K562 (cell line): ENCODE measurements around the gene SLC34A1. TPM values are rescaled to one million over a fixed set of nuclear protein-coding genes. Genes with fewer than 3 reads are reported as not detected.

ENCODE experiments used
- CCNT2 ChIP-seq: IDR thresholded peaks from 2 replicates; pipeline ENCODE4 v1.6.1; 2011; ENCODE audit warnings: borderline replicate concordance, low read depth, mild to moderate bottlenecking, moderate library complexity, mixed read lengths, low read length; ENCODE audit not compliant: insufficient read length; ENCODE audit errors: extremely low read depth
- EHMT2 ChIP-seq: fragments of 450-650 bp; IDR thresholded peaks from 2 replicates; pipeline ENCODE4 v1.6.1; 2018; ENCODE audit warnings: antibody characterized with exemption
- GTF3C2 ChIP-seq: IDR thresholded peaks from 3 replicates; pipeline ENCODE4 v1.6.1; 2011; ENCODE audit warnings: borderline replicate concordance, mild to moderate bottlenecking, moderate library complexity; ENCODE audit not compliant: insufficient read length; ENCODE audit errors: extremely low read depth
- NR2C1 ChIP-seq, 2 experiments: fragments of 450-650 bp; IDR thresholded peaks; 2 replicates each; pipeline ENCODE4 v1.6.1; 2017; ENCODE audit warnings: mild to moderate bottlenecking in 2 of 2, antibody characterized with exemption in 1 of 2, inconsistent platforms in 1 of 2, missing compliant biosample characterization in 1 of 2, missing genetic modification characterization in 1 of 2
- SMARCB1 ChIP-seq: IDR thresholded peaks from 2 replicates; pipeline ENCODE4 v1.6.1; 2011; ENCODE audit warnings: improper control_type of control experiment, low read depth; ENCODE audit not compliant: insufficient read length
- TOE1 ChIP-seq, 2 experiments: fragments of 450-650 bp in 1 of 2; sonication (generic) in 1 of 2; formaldehyde crosslinking in 1 of 2; IDR thresholded peaks; 2 replicates each; pipeline versions ENCODE4 v1.7.1 to v1.8.0; 2016 to 2022; ENCODE audit warnings: borderline replicate concordance in 2 of 2, mild to moderate bottlenecking in 2 of 2, antibody characterized with exemption in 1 of 2, inconsistent platforms in 1 of 2, low read depth in 1 of 2, missing genetic modification reagents in 1 of 2, moderate library complexity in 1 of 2
- ZC3H4 ChIP-seq: sonication (generic); formaldehyde crosslinking; IDR thresholded peaks from 2 replicates; pipeline ENCODE4 v1.9.0; 2021; ENCODE audit warnings: missing genetic modification reagents, borderline replicate concordance
- polyA plus RNA-seq, 8 experiments: library from polyadenylated mRNA; depleted of rRNA in 4 of 8; stranded (reverse) in 5 of 8; unstranded in 3 of 8; fragments of >200 nt; fragmentation: Nextera tagmentation in 2 of 8; fragmentation: Illumina TruSeq in 1 of 8; extraction: Ambion mirVana in 2 of 8; extraction: Trizol in 1 of 8; gene quantifications; 2 replicates each; pipeline versions ENCODE4 v1.2.1 to v1.2.3, GENCODE V29; 2011 to 2014; ENCODE audit warnings: inconsistent platforms in 1 of 8, missing spikeins in 1 of 8
- total RNA-seq, 7 experiments: library from RNA; depleted of rRNA in 6 of 7; stranded (reverse); fragments of >200 nt in 6 of 7; fragmentation: Illumina TruSeq in 2 of 7; extraction: Trizol in 2 of 7; gene quantifications; 2 replicates each; pipeline versions ENCODE4 v1.2.1 to v1.2.3, GENCODE V29; 2011 to 2021; ENCODE audit warnings: low replicate concordance in 1 of 7
- TF ChIP-seq, protein P1 (sequence below): fragments of 450-650 bp; IDR thresholded peaks from 2 replicates; pipeline ENCODE4 v1.7.1; 2018; ENCODE audit warnings: mild to moderate bottlenecking, low read depth; ENCODE audit not compliant: partially characterized antibody
- TF ChIP-seq, protein P2 (sequence below): fragments of 250-450 bp; sonication (Bioruptor Pico); IDR thresholded peaks from 2 replicates; pipeline ENCODE4 v1.5.0; 2021; ENCODE audit warnings: mild to moderate bottlenecking, borderline replicate concordance

Gene SLC34A1
- total and polyA plus RNA-seq, 9 of the 15 experiments (the other 6 are each of a cell fraction or from before 2014, with no cell fraction given): not detected

- TF ChIP-seq TOE1 (IDR thresholded peaks at IDR 0.05; ENCODE audit: borderline replicate concordance) (peak; percentile 13; the same call in 1 of the 2 replicates), TOE1 (CRISPR knock-in tag; IDR thresholded peaks at IDR 0.05; ENCODE audit: borderline replicate concordance, low read depth) (no peak), SMARCB1 (no peak), GTF3C2 (no peak), ZC3H4 (no peak), NR2C1 (IDR thresholded peaks at IDR 0.05) (no peak), NR2C1 (tag; IDR thresholded peaks at IDR 0.05) (0 out of 2 replicates have a peak, but pooled peaks have one; percentile 42), EHMT2 (no peak), CCNT2 (peak; percentile 40)
- TF ChIP-seq, protein P1, sequence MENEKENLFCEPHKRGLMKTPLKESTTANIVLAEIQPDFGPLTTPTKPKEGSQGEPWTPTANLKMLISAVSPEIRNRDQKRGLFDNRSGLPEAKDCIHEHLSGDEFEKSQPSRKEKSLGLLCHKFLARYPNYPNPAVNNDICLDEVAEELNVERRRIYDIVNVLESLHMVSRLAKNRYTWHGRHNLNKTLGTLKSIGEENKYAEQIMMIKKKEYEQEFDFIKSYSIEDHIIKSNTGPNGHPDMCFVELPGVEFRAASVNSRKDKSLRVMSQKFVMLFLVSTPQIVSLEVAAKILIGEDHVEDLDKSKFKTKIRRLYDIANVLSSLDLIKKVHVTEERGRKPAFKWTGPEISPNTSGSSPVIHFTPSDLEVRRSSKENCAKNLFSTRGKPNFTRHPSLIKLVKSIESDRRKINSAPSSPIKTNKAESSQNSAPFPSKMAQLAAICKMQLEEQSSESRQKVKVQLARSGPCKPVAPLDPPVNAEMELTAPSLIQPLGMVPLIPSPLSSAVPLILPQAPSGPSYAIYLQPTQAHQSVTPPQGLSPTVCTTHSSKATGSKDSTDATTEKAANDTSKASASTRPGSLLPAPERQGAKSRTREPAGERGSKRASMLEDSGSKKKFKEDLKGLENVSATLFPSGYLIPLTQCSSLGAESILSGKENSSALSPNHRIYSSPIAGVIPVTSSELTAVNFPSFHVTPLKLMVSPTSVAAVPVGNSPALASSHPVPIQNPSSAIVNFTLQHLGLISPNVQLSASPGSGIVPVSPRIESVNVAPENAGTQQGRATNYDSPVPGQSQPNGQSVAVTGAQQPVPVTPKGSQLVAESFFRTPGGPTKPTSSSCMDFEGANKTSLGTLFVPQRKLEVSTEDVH: no peak
- TF ChIP-seq, protein P2, sequence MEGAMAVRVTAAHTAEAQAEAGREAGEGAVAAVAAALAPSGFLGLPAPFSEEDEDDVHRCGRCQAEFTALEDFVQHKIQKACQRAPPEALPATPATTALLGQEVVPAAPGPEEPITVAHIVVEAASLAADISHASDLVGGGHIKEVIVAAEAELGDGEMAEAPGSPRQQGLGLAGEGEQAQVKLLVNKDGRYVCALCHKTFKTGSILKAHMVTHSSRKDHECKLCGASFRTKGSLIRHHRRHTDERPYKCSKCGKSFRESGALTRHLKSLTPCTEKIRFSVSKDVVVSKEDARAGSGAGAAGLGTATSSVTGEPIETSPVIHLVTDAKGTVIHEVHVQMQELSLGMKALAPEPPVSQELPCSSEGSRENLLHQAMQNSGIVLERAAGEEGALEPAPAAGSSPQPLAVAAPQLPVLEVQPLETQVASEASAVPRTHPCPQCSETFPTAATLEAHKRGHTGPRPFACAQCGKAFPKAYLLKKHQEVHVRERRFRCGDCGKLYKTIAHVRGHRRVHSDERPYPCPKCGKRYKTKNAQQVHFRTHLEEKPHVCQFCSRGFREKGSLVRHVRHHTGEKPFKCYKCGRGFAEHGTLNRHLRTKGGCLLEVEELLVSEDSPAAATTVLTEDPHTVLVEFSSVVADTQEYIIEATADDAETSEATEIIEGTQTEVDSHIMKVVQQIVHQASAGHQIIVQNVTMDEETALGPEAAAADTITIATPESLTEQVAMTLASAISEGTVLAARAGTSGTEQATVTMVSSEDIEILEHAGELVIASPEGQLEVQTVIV (CRISPR knock-in tag): no peak
These were observed 17.5 kb upstream of the SLC34A1 start (continued) for GRCh38 chr5:177366528-177367322.
